IMR-90 (cell line): ENCODE results near the gene MMD.

Experiments
- CEBPB ChIP-seq: IDR thresholded peaks from 2 replicates; pipeline ENCODE4 v1.6.1; 2012; ENCODE audit warnings: low read depth, low read length, improper control_type of control experiment
- FOS ChIP-seq: fragments of 150-350 bp; IDR thresholded peaks from 2 replicates; pipeline ENCODE4 v1.6.1; 2016; ENCODE audit warnings: low read depth, low read length
- POLR2A ChIP-seq: IDR thresholded peaks from 2 replicates; pipeline ENCODE4 v1.6.1; 2012; ENCODE audit warnings: mild to moderate bottlenecking, low read depth, low read length
- SMC3 ChIP-seq: fragments of 150-350 bp; IDR thresholded peaks from 2 replicates; pipeline ENCODE4 v1.6.1; 2016; ENCODE audit warnings: low read depth, mild to moderate bottlenecking, antibody characterized with exemption, low read length, moderate library complexity
- USF2 ChIP-seq: fragments of 150-350 bp; IDR thresholded peaks from 2 replicates; pipeline ENCODE4 v1.6.1; 2017; ENCODE audit warnings: mild to moderate bottlenecking, antibody characterized with exemption, low read length, low read depth
- TF ChIP-seq, protein P1 (sequence below): conservative IDR thresholded peaks from 2 replicates; pipeline ENCODE4 v1.5.1; 2012; ENCODE audit warnings: mild to moderate bottlenecking, low read depth, low read length, improper control_type of control experiment

DNA sequence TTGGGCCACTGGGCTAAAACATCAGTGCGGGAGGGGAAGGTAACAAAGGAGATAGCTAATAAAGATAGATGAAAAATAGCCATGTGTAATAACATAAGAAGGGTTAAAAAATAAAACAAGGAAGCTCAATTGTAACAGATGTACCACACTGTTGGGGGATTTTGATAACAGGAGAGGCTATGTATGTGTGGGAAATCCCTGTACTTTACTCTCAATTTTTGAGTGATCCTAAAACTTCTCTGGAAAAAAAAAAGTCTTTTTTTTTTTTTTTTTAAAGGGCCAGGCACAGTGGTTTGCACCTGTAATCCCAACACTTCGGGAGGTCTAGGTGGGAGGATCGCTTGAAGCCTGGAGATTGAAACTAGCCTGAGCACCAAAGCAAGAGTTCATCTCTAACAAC lies 1.9 kb upstream of the MMD start:
- TF ChIP-seq, protein P1, sequence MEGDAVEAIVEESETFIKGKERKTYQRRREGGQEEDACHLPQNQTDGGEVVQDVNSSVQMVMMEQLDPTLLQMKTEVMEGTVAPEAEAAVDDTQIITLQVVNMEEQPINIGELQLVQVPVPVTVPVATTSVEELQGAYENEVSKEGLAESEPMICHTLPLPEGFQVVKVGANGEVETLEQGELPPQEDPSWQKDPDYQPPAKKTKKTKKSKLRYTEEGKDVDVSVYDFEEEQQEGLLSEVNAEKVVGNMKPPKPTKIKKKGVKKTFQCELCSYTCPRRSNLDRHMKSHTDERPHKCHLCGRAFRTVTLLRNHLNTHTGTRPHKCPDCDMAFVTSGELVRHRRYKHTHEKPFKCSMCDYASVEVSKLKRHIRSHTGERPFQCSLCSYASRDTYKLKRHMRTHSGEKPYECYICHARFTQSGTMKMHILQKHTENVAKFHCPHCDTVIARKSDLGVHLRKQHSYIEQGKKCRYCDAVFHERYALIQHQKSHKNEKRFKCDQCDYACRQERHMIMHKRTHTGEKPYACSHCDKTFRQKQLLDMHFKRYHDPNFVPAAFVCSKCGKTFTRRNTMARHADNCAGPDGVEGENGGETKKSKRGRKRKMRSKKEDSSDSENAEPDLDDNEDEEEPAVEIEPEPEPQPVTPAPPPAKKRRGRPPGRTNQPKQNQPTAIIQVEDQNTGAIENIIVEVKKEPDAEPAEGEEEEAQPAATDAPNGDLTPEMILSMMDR, result no peak
- TF ChIP-seq CEBPB (no peak), FOS (no peak), USF2 (no peak), POLR2A (no peak), SMC3 (no peak)
